Measurements from ENCODE around the gene CLIC5.

The CLIC5 gene

DNA sequence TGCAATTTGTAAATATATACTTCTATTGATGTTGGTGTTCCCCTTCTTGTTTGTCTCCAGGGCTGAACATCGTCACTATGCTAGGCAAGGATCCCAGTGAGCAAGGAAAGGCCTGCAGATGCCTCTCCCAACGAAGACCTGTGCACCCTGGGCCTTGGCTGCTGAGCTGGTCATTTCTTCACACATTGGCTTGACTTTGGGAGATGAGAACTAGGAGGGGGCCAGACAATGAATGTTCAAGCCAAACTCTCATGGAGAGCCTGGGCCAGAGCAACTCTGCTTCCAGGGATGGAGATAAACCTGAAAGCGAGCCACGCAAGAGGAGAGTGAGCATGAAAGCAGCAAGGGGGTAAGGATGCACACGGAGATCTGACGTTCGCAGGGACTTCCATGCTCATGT lies 104.0 kb downstream of the CLIC5 start:
- no peak for DNase-seq
- TF ChIP-seq GATA1 (IDR thresholded peaks at IDR 0.05; ENCODE audit: low read depth, low read length) (no peak), POLR2A (IDR thresholded peaks at IDR 0.05; ENCODE audit: low read length) (no peak)

DNA sequence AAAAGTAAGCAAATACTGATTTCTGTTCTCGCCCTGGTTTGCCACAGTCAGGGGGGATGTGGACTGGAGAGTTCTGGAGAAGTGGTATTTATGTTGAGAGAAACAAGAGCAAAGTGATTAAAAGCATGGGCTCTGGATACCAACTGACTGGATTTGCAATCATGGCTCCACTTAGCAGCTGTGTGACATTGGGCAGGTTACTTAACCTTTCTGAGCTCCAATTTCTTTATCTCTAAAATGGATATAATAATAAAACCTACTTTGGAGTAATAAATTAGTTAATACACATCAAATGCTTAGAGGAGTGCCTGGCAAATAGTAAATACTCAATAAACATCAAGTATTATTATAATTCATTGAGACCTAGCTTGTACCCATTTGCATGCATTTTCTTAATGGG lies 111.7 kb downstream of the CLIC5 start:
- DNase-seq: no peak
- TF ChIP-seq POLR2A (IDR thresholded peaks at IDR 0.05; ENCODE audit: low read length) (no peak), GATA1 (IDR thresholded peaks at IDR 0.05; ENCODE audit: low read depth, low read length) (no peak)

- no peak for TF ChIP-seq GATA1 (IDR thresholded peaks at IDR 0.05; ENCODE audit: low read depth, low read length)
- TF ChIP-seq POLR2A (IDR thresholded peaks at IDR 0.05; ENCODE audit: low read length): no peak
- no peak for DNase-seq
Measured at GRCh38 chr6:45902984-45903383, 112.7 kb downstream of the CLIC5 start.

DNA sequence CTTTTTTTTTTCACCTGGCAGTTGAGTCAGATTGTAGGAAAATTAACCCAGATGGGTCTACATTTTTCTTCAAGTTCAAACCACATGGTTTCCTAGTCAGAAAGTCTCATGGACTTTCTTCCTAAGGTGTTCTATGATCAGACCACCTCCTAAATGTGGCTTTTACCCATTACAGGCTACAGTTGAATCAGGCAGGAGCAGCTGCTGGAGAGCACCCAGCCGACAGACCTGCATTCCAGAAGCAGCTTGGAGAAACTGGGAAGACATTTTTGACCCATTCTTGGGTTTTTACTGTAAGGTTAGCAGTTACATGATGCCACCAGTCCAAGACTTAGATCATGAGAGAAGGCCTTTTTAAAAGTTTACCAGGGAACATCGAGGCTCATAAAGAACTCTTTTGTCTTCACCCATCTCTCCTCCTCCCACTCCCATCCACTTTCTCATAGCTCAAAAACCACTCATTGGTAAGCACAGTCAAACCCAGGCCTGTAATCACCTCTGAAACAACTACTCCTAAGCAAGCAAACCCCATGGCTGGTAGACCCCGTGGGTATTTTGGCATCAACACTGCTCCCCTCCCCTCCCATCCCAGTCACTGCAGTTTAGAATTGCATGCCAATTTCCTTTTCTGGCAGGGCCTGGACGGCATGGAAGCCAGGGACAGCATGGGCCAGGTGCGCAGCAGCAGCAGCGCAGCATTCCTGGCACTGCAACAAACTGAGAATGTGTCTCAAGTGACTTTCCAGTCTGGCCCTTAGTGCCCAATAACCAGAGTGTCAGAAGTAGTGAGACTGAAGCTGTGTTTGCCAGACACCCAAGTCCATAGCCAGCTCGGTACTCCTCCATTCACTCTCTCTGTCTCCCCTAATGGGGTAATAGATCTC lies 113.7 kb downstream of the CLIC5 start:
- no peak for TF ChIP-seq POLR2A (IDR thresholded peaks at IDR 0.05; ENCODE audit: low read length)
- TF ChIP-seq GATA1 (IDR thresholded peaks at IDR 0.05; ENCODE audit: low read depth, low read length): no peak
- no peak for DNase-seq

DNA sequence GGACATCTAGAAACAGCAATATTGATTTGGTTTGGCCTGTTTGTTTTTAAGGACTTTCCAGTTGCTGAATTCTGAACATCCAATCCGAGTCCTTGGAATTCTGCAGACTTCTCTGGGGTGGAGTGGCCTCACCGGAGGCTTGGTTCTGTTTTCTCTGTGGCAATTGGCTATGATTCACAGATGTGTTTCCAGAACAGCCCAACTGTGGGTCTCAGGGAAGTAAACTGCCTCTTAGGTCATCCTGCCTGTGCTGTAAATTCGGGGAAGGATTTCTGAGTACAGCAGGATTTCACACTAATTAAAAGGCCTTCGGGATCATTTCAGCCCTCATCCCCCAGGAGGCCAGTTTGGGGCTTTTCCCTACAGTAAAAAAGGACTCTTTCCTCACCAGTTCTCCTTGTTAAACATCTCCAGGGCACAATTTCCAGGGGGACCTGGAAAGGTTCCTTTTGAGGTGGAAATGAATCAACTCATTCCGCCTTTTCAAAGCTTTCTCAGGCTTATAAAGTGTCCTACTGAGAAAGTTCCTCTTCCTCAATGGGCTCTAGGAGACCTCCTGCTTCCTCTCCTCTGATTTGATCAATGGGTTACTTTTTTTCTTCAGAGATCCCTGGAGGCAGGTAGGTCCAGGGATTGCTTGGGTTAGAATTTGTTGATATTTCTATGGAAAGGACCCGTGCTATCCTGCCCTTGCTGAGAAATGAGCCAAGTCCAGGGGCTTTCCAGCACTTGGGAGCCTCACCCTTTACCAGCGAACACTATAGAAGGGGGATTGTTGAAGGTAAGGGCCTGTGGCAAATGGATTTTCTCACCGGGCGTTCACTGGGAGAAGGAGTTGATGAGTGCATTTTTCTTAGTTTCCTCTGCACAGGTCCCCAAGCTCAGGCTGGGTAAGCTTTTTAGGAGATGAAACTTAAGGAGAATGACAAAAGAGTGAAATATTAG lies 114.6 kb downstream of the CLIC5 start:
- DNase-seq: no peak
- no peak for TF ChIP-seq GATA1 (IDR thresholded peaks at IDR 0.05; ENCODE audit: low read depth, low read length)
- no peak for TF ChIP-seq POLR2A (IDR thresholded peaks at IDR 0.05; ENCODE audit: low read length)

DNA sequence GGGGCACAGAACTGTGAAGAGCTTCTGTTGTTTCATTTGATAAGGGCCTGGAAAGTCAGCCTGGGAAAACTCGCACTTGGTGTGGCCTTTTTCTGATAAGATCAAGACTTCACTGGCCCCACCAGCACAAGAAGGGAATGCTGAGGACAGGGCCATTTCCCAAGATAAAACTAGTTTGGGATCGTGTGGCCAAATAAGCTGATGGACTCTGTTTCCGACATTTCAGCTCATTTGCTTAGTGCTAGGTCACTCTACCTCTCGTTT lies 116.0 kb downstream of the CLIC5 start:
- no peak for DNase-seq
- TF ChIP-seq POLR2A (IDR thresholded peaks at IDR 0.05; ENCODE audit: low read length) (no peak), GATA1 (IDR thresholded peaks at IDR 0.05; ENCODE audit: low read depth, low read length) (no peak)

- DNase-seq: no peak
- TF ChIP-seq GATA1 (IDR thresholded peaks at IDR 0.05; ENCODE audit: low read depth, low read length) (no peak), POLR2A (IDR thresholded peaks at IDR 0.05; ENCODE audit: low read length) (no peak)
Measured at GRCh38 chr6:45898941-45899682, 116.5 kb downstream of the CLIC5 start.

- TF ChIP-seq POLR2A (IDR thresholded peaks at IDR 0.05; ENCODE audit: low read length) (no peak), GATA1 (IDR thresholded peaks at IDR 0.05; ENCODE audit: low read depth, low read length) (no peak)
- DNase-seq: no peak
Measured at GRCh38 chr6:45896783-45897441, 118.7 kb downstream of the CLIC5 start.

GRCh38 chr6:45895569-45895968 lies 120.1 kb downstream of the CLIC5 start:
- TF ChIP-seq POLR2A (IDR thresholded peaks at IDR 0.05; ENCODE audit: low read length) (no peak), GATA1 (IDR thresholded peaks at IDR 0.05; ENCODE audit: low read depth, low read length) (no peak)
- DNase-seq: no peak

DNA sequence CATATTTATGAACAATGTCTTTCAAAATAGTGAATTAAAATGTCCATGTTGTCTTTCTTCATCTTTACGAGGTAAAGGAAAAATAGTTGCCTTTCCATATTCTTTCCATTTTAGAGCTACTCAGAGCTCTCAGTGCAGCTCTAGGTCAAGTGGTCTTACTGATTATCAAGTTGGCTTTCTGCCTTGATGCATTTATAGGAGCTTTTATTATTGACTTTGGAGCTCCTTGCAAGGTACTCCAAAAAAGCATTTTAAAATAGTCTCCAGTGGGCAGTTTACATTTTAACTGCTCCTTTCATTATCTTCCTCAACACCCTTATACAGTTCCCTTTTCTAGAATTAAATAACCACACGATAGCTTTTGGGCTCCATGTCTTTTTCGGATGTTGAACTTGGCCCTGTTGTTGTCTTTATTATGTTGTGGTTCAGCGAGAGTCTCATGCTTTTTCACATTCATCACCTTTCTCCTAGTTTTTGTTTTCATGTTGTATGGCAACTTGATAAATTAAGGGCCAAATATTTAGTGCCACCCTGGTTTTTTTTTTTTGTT lies 122.9 kb downstream of the CLIC5 start:
- no peak for DNase-seq
- TF ChIP-seq GATA1 (IDR thresholded peaks at IDR 0.05; ENCODE audit: low read depth, low read length) (no peak), POLR2A (IDR thresholded peaks at IDR 0.05; ENCODE audit: low read length) (no peak)

- TF ChIP-seq POLR2A (IDR thresholded peaks at IDR 0.05; ENCODE audit: low read length) (no peak), GATA1 (IDR thresholded peaks at IDR 0.05; ENCODE audit: low read depth, low read length) (no peak)
- no peak for DNase-seq
Measured at GRCh38 chr6:45892196-45892595, 123.5 kb downstream of the CLIC5 start.

GRCh38 chr6:45886776-45887175 lies 128.9 kb downstream of the CLIC5 start:
- no peak for TF ChIP-seq GATA1 (IDR thresholded peaks at IDR 0.05; ENCODE audit: low read depth, low read length)
- TF ChIP-seq POLR2A (IDR thresholded peaks at IDR 0.05; ENCODE audit: low read length): no peak
- DNase-seq: no peak

DNA sequence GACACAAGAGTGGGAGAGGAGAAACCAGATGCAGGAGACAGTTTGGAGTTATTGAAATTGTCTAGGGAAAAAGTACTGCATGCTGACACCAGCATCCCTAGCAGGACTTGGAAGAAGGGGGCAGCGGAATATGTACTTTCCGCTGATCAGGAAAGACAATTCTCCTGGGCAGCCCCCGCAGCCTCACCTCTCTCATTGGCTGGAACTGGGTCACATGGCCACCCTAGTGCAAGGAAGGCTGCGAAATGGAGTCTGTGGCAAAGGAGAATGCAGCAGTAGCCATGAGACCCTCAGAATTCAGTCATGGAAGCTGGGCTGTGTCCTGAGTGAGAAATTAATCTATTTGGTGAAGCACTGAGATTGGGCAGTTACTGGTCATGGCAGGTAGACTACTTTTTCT lies 131.3 kb downstream of the CLIC5 start:
- TF ChIP-seq GATA1 (IDR thresholded peaks at IDR 0.05; ENCODE audit: low read depth, low read length): no peak
- TF ChIP-seq POLR2A (IDR thresholded peaks at IDR 0.05; ENCODE audit: low read length): no peak
- DNase-seq: no peak
